Measurements from ENCODE around the gene SHROOM1. TPM values are rescaled to one million over a fixed set of nuclear protein-coding genes. Genes with fewer than 3 reads are reported as not detected.
A peak's percentile ranks its signal among the peaks of the same experiment; 100 is the strongest.

Gene SHROOM1
- total RNA-seq, 1 donor from 2014 or later, result 24.2 TPM

GRCh38 chr5:132867046-132867451, 36.6 kb upstream of the SHROOM1 start:
- Histone ChIP-seq H3K4me1 (peaks cover 9% of the 10 kb centered on the region), H3K9me3 (no peaks in the 10 kb centered on the region), H3K4me3 (peak overlapping the region; percentile 95), H3K27me3 (no peaks in the 10 kb centered on the region), H3K36me3 (peaks cover 28% of the 10 kb centered on the region), H3K27ac (peak overlapping the region; percentile 94)
- no peak for ATAC-seq
- no peak for TF ChIP-seq CTCF (IDR thresholded peaks at IDR 0.05)
- no peak for DNase-seq
- intact Hi-C loops (cut with DNase I), result no loop called here

GRCh38 chr5:132866342-132867045, 36.0 kb upstream of the SHROOM1 start, which contains the start of the genes GDF9 and UQCRQ:
GDF9 (minus strand) TSS chr5:132866469; CDS start chr5:132864533, 1,936 bp downstream.
UQCRQ (plus strand) TSS chr5:132866642; CDS start chr5:132866882, 240 bp downstream.
- ATAC-seq (peak; percentile 99), DNase-seq (peak; percentile 97)
- Histone ChIP-seq H3K36me3 (peaks cover 28% of the 10 kb centered on the region), H3K27me3 (no peaks in the 10 kb centered on the region), H3K4me1 (peaks cover 9% of the 10 kb centered on the region), H3K4me3 (peak within 1 kb of the TSS; percentile 95), H3K9me3 (no peaks in the 10 kb centered on the region), H3K27ac (peak within 1 kb of the TSS; percentile 94)
- intact Hi-C loops (cut with DNase I), result no loop called here
- TF ChIP-seq CTCF (IDR thresholded peaks at IDR 0.05), result peak; percentile 26

GRCh38 chr5:132865668-132866341, 35.4 kb upstream of the SHROOM1 start:
- intact Hi-C loops (cut with DNase I), result no loop called here
- DNase-seq (no peak), ATAC-seq (no peak)
- no peak for TF ChIP-seq CTCF (IDR thresholded peaks at IDR 0.05)
- Histone ChIP-seq H3K27ac (peak overlapping the region; percentile 94), H3K27me3 (no peaks in the 10 kb centered on the region), H3K36me3 (peaks cover 24% of the 10 kb centered on the region), H3K4me3 (peak overlapping the region; percentile 95), H3K9me3 (no peaks in the 10 kb centered on the region), H3K4me1 (peaks cover 9% of the 10 kb centered on the region)

- no peak for TF ChIP-seq CTCF (IDR thresholded peaks at IDR 0.05)
- DNase-seq (no peak), ATAC-seq (no peak)
- Histone ChIP-seq H3K36me3 (no peaks in the 10 kb centered on the region), H3K27me3 (no peaks in the 10 kb centered on the region), H3K4me1 (no peaks in the 10 kb centered on the region), H3K4me3 (no peak overlapping the region), H3K27ac (no peak overlapping the region), H3K9me3 (no peaks in the 10 kb centered on the region)
- intact Hi-C loops (cut with DNase I), result no loop called here
Observed at GRCh38 chr5:132860742-132861141, 30.3 kb upstream of the SHROOM1 start.

- H3K9me3 ChIP-seq, result no peaks in the 10 kb centered on the region
- ATAC-seq (no peak), DNase-seq (no peak)
- H3K27ac ChIP-seq, result no peak overlapping the region
- no peak for TF ChIP-seq CTCF (IDR thresholded peaks at IDR 0.05)
- H3K36me3 ChIP-seq, result no peaks in the 10 kb centered on the region
- H3K4me3 ChIP-seq, result no peak overlapping the region
- intact Hi-C loops (cut with DNase I), result no loop called here
- H3K4me1 ChIP-seq, result no peaks in the 10 kb centered on the region
- H3K27me3 ChIP-seq, result no peaks in the 10 kb centered on the region
Observed at GRCh38 chr5:132859889-132860437, 29.5 kb upstream of the SHROOM1 start.

Data from upper lobe of right lung (tissue), 1 donor.